Mucosa of gallbladder (tissue), 1 donor: ENCODE data around the gene F5. TPM values are rescaled to one million over a fixed set of nuclear protein-coding genes. Genes with fewer than 3 reads are reported as not detected.
A peak's percentile ranks its signal among the peaks of the same experiment; 100 is the strongest.
"Not testable (repeated sequence)": the region's sequence is repeated elsewhere in the genome, so short reads cannot be mapped to it uniquely, and the experiment has no call there.

Experiments
- DNase-seq: peaks from one replicate; pipeline ENCODE4 v3.0.0-alpha.2; 2020; ENCODE audit warnings: low spot score
- total RNA-seq: library from RNA; stranded (reverse); gene quantifications from one replicate; pipeline ENCODE4 v1.2.1, GENCODE V29; 2021
- donor health status: DM: no; HTN: no; CAD: no.

Gene F5
- total RNA-seq, 1 donor from 2014 or later = 154 TPM

DNA sequence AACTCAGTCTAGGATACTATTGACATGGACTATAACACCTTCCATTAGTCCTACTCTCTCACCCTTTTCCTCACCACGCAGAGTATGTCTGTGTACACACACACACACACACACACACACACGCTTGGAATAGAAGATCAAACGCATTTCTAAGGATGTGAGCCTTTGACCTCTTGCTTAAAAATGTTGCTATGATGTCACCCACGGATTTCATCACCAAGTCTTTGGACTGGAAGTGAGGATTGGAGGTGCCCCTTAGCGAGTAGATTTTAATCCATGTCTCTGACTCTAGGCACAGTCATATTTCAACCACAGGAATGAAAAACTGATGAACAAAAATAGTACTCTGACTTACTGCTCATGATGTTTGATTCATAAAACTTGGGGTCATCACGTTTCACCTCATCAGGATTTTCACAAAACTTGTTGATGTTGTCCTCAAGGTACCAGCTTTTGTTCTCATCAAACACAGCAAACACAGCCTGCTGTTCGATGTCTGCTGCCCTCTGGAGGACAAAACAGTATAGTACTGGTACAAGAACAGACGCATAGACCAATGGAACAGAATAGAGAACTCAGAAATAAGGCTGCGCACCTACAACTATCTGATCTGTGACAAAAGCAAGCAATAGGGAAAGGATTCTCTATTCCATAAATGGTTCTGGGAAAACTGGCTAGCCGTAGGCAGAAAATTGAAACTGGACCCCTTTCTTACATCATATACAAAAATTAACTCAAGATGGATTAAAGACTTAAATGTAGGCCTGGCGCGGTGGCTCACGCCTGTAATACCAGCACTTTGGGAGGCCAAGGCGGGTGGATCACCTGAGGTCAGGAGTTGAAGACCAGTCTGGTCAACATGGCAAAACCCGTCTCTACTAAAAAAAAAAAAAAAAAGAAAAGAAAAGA, 39.9 kb downstream of the F5 start:
- DNase-seq = peak; percentile 72

GRCh38 chr1:169545472-169545871, 40.8 kb downstream of the F5 start:
- DNase-seq = no peak

- no peak for DNase-seq
These were observed 47.0 kb downstream of the F5 start for GRCh38 chr1:169538998-169539871.

GRCh38 chr1:169534653-169535052, 51.6 kb downstream of the F5 start:
- DNase-seq = no peak

DNA sequence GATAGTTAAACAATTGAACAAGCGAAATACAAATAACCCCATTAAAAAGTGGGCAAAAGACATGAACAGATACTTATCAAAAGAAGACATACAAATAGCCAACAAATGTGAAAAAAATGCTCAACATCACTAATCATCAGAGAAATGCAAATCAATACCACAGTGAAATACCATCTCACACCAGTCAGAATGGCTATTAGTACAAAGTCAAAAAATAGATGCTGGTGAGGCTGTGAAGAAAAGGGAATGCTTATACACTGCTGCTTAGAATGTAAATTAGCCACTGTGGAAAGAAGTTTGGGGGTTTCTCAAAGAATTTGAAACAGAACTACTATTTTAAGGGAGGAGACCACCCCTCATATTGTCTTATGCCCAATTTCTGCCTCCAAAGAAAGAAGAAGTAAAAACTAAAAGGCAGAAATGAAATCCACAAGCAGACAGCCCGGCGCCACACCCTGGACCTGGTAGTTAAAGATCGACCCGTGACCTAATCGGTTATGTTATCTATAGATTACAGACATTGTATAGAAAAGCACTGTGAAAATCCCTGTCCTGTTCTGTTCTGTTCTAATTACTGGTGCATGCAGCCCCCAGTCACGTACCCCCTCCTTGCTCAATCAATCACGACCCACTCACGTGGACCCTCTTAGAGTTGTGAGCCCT, 52.6 kb downstream of the F5 start:
- not testable (repeated sequence) for DNase-seq

- DNase-seq = no peak
These were observed 55.8 kb downstream of the F5 start for GRCh38 chr1:169530448-169530847.

- DNase-seq = peak; percentile 92
These were observed 57.1 kb downstream of the F5 start for GRCh38 chr1:169529068-169529642.

- DNase-seq = no peak
These were observed 57.8 kb downstream of the F5 start for GRCh38 chr1:169528215-169529067.

DNA sequence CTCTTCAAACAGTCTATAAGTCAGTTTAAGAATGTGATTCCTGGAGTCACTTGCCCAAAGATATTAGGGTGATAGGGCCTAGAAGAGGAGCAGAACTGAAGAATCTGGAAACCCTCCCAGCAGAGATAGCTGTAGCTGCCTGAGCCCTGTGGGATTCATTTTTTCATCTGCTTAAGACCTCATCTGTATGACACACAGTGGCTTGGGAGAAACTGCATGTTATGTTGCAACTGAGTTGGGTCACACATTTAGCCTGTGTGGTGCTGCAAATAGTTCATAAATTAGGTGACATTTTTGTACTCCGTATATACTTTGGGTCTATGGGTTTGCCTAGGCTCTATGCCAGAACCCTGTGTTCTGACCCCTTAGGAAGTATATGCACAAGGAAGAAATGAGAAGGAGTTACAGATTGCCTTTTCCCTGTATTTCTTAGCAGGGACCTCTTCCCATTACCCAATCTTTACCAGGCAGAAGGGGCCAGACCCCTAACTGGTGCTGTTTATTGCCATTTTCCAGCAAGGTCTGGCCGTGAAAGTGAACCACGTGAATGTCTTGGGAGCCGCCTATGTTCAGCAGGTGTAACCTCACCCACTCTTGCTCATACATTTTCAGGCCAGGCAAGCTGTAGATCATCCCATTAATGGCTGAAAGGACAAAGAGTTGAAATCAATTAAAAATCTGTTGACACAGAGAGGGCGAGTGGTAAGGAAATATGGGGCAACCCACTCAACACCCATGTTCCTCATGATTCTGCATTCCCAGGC, 58.6 kb downstream of the F5 start:
- DNase-seq = no peak

DNA sequence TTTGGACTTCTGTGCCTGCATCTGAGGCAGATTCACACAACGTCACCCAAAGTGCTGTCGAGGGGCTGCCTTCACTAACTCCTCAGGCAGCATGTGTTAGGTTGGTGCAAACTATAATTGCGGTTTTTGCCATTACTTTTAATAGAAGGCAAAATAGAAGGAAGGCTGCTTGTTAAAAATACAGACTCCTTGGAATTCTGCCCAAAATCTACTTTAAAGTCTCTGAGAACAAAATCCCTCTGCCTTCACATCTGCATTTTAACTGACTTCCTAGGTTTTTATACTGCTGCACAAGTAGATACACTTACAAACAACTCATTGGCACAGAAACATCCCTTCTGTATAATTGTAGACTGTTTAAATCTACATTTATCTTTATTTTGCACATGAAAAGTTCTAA, 59.3 kb downstream of the F5 start:
- DNase-seq = no peak

- DNase-seq = no peak
These were observed 60.0 kb downstream of the F5 start for GRCh38 chr1:169526120-169526832.

GRCh38 chr1:169525391-169525790, 60.9 kb downstream of the F5 start:
- DNase-seq = no peak

DNA sequence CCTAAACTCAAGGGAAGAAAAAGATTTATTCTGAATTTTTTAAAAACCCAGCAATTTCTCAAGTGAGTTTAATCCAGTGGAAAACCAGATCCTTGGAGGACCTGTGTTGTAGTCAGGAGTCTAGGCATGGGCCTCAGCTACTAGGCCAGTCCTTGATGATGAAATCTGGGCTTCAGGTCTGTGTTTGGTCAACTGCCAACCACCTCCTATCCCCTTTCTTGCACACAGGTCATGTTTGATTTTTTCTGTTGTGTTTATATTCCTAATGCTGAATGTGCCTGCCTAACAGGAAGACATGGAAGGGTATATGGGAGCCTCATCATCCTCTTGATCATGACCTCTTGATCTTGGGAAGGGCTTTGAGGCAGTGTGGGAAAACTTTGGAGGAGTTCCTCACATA, 62.4 kb downstream of the F5 start:
- no peak for DNase-seq

DNA sequence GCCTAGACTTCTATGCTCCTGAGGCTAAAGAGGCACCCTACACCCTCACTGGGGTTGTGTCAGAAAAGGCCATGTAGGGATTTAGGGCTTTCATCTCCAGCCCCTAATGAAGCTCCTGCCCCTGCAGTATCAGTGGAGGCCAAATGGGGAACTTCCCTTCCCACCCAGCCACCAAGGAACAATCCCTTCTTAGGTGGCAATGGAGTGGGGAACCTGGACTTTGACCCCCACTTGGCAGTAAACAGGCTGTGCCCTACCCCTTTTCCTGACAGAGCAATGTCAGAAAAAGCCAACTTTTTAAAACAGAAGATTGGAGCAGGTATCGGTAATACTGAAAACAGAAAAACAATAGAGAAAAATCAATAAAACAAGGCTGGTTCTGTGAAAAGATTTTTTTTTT, 65.1 kb downstream of the F5 start:
- DNase-seq = peak; percentile 56

DNA sequence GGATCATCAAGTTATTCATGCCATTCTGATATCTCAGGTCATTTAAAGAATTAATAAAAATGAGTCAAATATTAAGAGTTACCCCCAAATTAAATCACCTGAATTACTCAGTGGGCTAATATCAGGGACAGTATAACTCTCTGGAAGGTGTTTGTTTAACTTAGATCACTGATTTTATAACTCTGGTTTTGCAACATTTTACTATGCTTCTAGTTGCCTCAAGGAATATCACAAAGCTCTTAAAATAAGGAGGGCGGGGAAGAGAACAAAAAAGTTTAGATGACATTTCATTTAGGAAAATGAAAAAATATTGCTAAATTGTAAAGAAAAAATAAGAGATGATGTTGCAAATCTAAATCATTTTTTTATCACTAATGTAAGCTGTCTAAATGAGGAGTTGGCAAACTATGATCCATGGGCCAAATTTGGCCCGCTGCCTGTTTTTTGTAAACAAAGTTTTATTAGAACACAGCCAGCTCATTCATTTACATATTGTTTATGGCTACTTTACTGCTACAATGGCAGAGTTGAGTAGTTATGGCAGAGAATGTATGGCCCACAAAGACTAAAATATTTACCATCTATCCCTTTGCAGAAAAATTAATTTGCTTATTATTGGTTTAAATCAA, 68.6 kb downstream of the F5 start:
- no peak for DNase-seq

GRCh38 chr1:169515641-169516040, 70.6 kb downstream of the F5 start:
- DNase-seq = no peak

- DNase-seq = no peak
These were observed 71.6 kb downstream of the F5 start for GRCh38 chr1:169514566-169515270.

DNA sequence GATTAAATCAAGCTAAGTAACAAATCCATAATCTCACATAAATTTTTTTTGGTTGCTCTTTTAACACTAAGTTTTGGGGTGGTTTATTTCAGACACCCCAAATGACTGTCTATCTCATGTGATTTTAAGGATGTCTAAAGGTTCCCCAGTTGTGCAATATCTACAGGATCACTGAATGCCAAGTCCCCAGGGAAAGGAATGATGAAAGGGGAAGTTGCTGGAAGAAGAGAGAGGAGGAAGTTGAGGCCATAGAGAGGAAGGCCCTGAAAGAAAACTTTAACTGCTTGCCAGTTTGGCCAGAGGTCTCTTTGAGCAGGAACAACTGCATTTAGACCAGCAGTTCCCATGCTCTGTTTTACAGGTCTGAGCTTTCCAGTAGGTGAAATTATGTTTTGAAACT, 73.1 kb downstream of the F5 start:
- no peak for DNase-seq
